Measurements from ENCODE around the gene SERINC5. TPM values are rescaled to one million over a fixed set of nuclear protein-coding genes. Genes with fewer than 3 reads are reported as not detected.
A peak's percentile ranks its signal among the peaks of the same experiment; 100 is the strongest.

SERINC5 gene
- total RNA-seq, 2 experiments from 2014 or later = 32.4 to 33.1 TPM

DNA sequence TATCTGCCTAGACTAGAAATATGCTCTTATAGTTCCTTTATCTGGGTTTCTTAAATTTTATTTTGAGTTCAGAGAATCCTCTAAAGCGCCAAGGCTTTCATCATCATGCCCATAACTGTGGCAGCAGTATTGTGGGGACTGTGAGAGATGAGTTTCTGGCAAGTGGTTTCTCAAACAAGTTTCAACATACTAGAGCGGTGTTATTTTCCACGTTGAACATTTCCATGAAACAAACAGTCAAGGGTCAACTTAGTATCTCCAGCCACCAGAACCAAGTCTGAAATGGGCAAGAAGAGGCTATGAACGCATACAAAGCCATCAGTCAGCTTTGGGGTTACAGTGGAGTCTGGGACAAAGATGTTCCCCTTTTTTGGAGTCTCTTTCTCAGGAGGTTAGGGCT, 40.3 kb downstream of the SERINC5 start:
- Mint-ChIP-seq H3K4me1 (ENCODE audit: low read depth) (peaks cover 87% of the 10 kb centered on the region), H3K4me3 (peak overlapping the region; percentile 60), H3K27me3 (no peaks in the 10 kb centered on the region), H3K9me3 (peaks cover 3% of the 10 kb centered on the region), H3K36me3 (ENCODE audit: low read depth) (peaks cover 21% of the 10 kb centered on the region), H3K27ac (peak overlapping the region; percentile 91)
- ChIA-PET CTCF (interaction anchor here (1.3 to 2.4 kb wide), 4 partner anchors 11 to 132 kb away, joined by 3 to 12 read pairs (median 5); no protein-coding TSS in a partner anchor), POLR2A (interaction anchor here (1.1 to 7.0 kb wide), 9 partner anchors 10 to 40 kb away, joined by 3 to 50 read pairs (median 5); partner anchors contain the start of gene SERINC5)
- ATAC-seq = peak; percentile 37
- intact Hi-C loops (cut with micrococcal nuclease) = loop anchor here (5.0 kb wide), 2 partner anchors 33 to 37 kb away; no protein-coding TSS in a partner anchor
- TF ChIP-seq, protein P1, sequence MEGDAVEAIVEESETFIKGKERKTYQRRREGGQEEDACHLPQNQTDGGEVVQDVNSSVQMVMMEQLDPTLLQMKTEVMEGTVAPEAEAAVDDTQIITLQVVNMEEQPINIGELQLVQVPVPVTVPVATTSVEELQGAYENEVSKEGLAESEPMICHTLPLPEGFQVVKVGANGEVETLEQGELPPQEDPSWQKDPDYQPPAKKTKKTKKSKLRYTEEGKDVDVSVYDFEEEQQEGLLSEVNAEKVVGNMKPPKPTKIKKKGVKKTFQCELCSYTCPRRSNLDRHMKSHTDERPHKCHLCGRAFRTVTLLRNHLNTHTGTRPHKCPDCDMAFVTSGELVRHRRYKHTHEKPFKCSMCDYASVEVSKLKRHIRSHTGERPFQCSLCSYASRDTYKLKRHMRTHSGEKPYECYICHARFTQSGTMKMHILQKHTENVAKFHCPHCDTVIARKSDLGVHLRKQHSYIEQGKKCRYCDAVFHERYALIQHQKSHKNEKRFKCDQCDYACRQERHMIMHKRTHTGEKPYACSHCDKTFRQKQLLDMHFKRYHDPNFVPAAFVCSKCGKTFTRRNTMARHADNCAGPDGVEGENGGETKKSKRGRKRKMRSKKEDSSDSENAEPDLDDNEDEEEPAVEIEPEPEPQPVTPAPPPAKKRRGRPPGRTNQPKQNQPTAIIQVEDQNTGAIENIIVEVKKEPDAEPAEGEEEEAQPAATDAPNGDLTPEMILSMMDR (IDR thresholded peaks at IDR 0.05) = no peak
- peak; percentile 51 for DNase-seq

DNA sequence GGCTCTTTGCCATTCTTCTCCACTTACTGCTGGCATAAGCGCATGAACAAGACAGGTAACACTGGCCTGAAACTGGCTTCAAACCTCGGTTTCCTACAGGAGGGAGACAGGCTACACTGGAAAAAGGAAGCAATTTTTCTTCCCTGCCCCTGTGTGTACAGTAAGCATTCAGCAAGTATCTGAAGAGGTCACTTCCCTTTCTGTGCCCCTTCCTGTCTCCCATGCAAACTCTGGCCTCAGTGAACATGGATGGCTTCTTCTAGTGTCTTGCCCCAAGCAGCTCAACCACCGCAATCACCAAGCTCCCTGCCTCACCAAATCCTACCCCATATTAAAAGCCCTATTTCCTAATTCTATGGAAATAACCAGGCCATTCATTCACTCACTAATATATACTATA, 42.4 kb downstream of the SERINC5 start:
- no peak overlapping the region for H3K4me3 Mint-ChIP-seq

DNA sequence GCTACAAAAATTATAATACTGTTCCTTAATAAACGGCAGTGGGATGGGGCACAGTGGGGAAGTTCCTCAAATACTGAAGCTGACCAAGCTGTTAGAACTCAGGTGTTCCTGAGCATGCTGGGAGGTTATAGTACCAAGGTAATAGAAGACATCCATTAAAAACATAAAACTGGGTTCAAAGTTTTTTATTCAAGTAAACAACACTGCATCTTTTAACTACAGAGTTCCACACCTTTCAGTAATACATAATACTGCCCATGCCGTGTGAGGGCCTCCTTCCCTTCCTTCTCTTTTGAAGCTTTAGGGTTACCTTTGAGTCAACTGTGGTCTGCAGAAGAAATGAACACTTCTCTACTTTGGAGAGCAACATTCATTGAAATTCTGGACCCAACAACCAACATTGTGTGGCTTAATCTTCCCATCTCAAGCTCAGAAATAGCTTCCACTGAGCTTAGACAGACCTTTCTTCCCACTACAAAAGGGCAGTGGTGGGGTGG, 43.6 kb downstream of the SERINC5 start:
- TF ChIP-seq, protein P1 (IDR thresholded peaks at IDR 0.05) = no peak
- Mint-ChIP-seq H3K36me3 (ENCODE audit: low read depth) (peaks cover 19% of the 10 kb centered on the region), H3K27me3 (no peaks in the 10 kb centered on the region), H3K27ac (peak overlapping the region; percentile 70), H3K4me3 (no peak overlapping the region), H3K4me1 (ENCODE audit: low read depth) (peaks cover 90% of the 10 kb centered on the region), H3K9me3 (peaks cover 3% of the 10 kb centered on the region)
- ATAC-seq = no peak
- no peak for DNase-seq
- CTCF ChIA-PET = interaction anchor here (1.0 to 3.3 kb wide), 9 partner anchors 9 to 129 kb away, joined by 3 to 12 read pairs (median 4); no protein-coding TSS in a partner anchor
- intact Hi-C loops (cut with micrococcal nuclease) = no loop called here
- POLR2A ChIA-PET = interaction anchor here (0.6 to 2.8 kb wide), 7 partner anchors 15 to 49 kb away, joined by 3 to 15 read pairs (median 3); partner anchors contain the start of gene SERINC5

More for the DNA sequence above, 42.4 kb downstream of the SERINC5 start:
- intact Hi-C loops (cut with micrococcal nuclease) = no loop called here
- POLR2A ChIA-PET = interaction anchor here (1.4 to 2.8 kb wide), 4 partner anchors 14 to 42 kb away, joined by 3 to 15 read pairs (median 10); partner anchors contain the start of gene SERINC5
- peaks cover 87% of the 10 kb centered on the region for H3K4me1 Mint-ChIP-seq (ENCODE audit: low read depth)
- CTCF ChIA-PET = interaction anchor here (1.4 to 2.4 kb wide), 3 partner anchors 15 to 122 kb away, joined by 3 to 12 read pairs (median 7); no protein-coding TSS in a partner anchor
- no peaks in the 10 kb centered on the region for H3K27me3 Mint-ChIP-seq
- ATAC-seq (no peak), DNase-seq (no peak)
- H3K36me3 Mint-ChIP-seq (ENCODE audit: low read depth) = peaks cover 19% of the 10 kb centered on the region
- H3K27ac Mint-ChIP-seq = peak overlapping the region; percentile 91
- peaks cover 3% of the 10 kb centered on the region for H3K9me3 Mint-ChIP-seq
- TF ChIP-seq, protein P1 (IDR thresholded peaks at IDR 0.05) = no peak

DNA sequence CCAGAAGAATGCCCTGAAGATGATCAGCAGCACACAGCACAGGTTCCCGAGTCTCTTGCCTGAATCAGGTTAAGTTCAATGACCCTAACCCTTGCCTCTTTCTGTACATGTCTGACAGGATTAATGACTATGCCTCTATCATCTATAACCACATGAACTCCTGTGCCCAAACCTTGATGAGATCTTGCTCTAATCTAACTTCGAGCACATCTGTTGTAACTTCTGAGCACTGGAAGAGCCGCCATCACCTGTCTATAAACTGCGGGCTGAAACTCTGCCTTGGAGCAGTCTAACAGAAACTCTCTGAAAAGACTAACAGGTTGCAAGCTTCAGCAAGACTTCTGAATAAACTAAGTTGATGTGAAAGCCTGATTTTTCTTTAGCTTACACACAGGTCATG, 44.5 kb downstream of the SERINC5 start:
- H3K9me3 Mint-ChIP-seq = peaks cover 3% of the 10 kb centered on the region
- H3K27me3 Mint-ChIP-seq = no peaks in the 10 kb centered on the region
- ChIA-PET CTCF (interaction anchor here (1.2 to 3.3 kb wide), 5 partner anchors 10 to 120 kb away, joined by 4 to 12 read pairs (median 7); no protein-coding TSS in a partner anchor), POLR2A (interaction anchor here (1.0 to 2.8 kb wide), 8 partner anchors 8 to 697 kb away, joined by 3 to 15 read pairs (median 4); partner anchors contain the start of genes HOMER1 and SERINC5)
- TF ChIP-seq, protein P1 (IDR thresholded peaks at IDR 0.05) = no peak
- peak overlapping the region; percentile 27 for H3K4me3 Mint-ChIP-seq
- ATAC-seq = no peak
- H3K36me3 Mint-ChIP-seq (ENCODE audit: low read depth) = peaks cover 22% of the 10 kb centered on the region
- intact Hi-C loops (cut with micrococcal nuclease) = no loop called here
- H3K4me1 Mint-ChIP-seq (ENCODE audit: low read depth) = peaks cover 91% of the 10 kb centered on the region
- no peak for DNase-seq
- H3K27ac Mint-ChIP-seq = peak overlapping the region; percentile 82

DNA sequence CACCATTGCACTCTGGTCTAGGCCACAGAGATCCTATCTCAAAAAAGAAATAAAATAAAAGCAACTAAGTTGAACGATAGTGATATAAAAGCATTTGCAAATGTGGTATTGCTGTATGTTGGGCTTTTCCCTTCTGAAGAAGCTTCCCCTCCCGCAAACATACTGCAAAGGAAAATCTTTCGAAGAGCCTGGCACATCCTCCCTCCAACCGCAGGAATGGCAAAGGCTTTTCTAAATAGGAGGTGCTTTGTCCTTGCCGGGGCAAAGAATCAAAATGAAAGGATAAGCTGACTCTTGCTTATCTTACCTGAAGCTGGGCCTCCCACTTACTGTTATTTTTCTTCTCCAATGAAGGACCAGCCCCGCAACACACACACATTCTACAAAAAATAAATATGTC, 45.8 kb downstream of the SERINC5 start:
- Mint-ChIP-seq H3K4me1 (ENCODE audit: low read depth) (peaks cover 91% of the 10 kb centered on the region), H3K27me3 (no peaks in the 10 kb centered on the region), H3K4me3 (peak overlapping the region; percentile 55), H3K27ac (peak overlapping the region; percentile 82), H3K9me3 (peaks cover 1% of the 10 kb centered on the region), H3K36me3 (ENCODE audit: low read depth) (peaks cover 19% of the 10 kb centered on the region)
- ATAC-seq (no peak), DNase-seq (no peak)
- intact Hi-C loops (cut with micrococcal nuclease) = no loop called here
- ChIA-PET CTCF (interaction anchor here (0.9 to 3.3 kb wide), 5 partner anchors 10 to 28 kb away, joined by 3 to 8 read pairs (median 3); no protein-coding TSS in a partner anchor), POLR2A (interaction anchor here (0.7 to 1.7 kb wide), 10 partner anchors 9 to 696 kb away, joined by 3 to 11 read pairs (median 3); partner anchors contain the start of genes HOMER1 and SERINC5)
- TF ChIP-seq, protein P1 (IDR thresholded peaks at IDR 0.05) = no peak

Measured in activated CD8-positive, alpha-beta T cell treated with anti-CD3 and anti-CD28 coated beads for 36 hours (primary cell).